LNCAP (cell line): ENCODE data around the gene KANK3.

ENCODE experiments used
- TF ChIP-seq, protein P1 (sequence below): fragments of 450-650 bp; IDR thresholded peaks from 2 replicates; pipeline ENCODE4 v1.5.1; 2017; ENCODE audit warnings: mild to moderate bottlenecking

KANK3 gene

DNA sequence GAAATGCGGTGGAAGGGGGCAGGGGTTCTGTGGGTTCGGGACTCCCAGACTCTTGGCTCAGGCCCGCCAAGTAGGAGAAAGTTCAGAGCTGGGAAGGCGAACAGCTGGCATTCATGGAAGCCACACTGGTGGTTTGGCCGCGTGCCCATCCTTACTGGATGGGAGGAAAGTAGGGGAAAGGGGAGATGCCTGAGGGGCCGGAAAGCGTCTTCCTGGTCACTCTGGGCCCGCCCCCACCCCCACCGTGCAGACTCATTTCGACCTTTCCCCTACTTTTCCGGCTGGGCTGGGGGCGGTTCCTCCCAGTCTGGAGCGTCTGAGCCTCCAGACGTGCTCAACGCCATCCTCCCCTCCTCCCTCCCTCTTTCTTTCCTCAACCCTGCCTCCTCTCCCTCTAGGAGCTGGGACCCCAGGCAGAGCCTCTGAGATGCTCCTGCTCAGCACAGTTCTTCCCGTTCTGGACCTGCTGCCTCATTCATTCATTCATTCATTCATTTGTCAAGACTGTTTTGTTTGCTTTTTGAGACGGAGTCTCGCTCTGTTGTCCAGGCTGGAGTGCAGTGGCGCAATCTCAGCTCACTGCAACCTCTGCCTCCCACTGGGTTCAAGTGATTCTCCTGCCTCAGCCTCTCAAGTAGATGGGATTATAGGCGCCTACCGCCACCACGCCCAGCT lies 24.4 kb upstream of the KANK3 start:
- TF ChIP-seq, protein P1, sequence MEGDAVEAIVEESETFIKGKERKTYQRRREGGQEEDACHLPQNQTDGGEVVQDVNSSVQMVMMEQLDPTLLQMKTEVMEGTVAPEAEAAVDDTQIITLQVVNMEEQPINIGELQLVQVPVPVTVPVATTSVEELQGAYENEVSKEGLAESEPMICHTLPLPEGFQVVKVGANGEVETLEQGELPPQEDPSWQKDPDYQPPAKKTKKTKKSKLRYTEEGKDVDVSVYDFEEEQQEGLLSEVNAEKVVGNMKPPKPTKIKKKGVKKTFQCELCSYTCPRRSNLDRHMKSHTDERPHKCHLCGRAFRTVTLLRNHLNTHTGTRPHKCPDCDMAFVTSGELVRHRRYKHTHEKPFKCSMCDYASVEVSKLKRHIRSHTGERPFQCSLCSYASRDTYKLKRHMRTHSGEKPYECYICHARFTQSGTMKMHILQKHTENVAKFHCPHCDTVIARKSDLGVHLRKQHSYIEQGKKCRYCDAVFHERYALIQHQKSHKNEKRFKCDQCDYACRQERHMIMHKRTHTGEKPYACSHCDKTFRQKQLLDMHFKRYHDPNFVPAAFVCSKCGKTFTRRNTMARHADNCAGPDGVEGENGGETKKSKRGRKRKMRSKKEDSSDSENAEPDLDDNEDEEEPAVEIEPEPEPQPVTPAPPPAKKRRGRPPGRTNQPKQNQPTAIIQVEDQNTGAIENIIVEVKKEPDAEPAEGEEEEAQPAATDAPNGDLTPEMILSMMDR, result no peak

DNA sequence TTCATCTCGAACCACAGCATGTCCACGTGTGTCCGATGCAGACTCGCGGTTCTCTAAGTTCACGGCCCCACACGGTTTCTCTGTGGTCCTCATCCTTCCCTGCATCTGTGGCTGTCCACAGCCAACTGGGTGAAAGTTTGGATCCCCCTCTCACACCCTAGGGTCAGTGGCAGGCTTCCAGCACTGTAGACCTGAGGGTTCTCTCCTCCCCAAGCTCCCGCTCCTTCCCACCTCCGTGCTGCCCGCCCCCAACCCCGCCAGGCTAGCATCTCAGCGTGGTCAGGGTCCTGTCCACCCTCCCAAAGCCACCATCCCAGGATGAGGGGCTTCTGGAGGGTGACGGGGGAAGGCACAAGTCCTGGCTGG lies 23.9 kb upstream of the KANK3 start:
- TF ChIP-seq, protein P1, result no peak

DNA sequence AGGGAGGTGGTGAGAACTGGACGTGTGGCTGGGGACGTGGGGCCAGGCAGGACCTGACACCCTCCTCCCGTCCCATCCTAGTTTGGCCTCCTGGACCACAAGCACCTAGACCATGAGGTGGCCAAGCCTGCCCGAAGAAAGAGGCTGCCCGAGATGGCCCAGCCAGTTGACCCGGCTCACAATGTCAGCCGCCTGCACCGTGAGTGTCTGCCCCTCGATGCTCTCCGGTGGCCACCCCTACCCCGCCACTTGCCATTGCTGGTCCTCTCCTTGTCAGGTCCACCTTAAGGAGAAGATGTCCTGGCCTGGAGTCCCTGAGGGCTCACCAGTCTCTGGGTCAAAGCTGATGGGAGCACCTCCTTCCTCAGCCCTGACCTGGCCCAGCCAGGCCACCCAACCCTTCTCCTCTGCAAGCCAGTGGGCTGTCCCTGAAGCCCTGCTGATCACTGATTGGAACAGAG lies 23.1 kb upstream of the KANK3 start:
- TF ChIP-seq, protein P1, result no peak

DNA sequence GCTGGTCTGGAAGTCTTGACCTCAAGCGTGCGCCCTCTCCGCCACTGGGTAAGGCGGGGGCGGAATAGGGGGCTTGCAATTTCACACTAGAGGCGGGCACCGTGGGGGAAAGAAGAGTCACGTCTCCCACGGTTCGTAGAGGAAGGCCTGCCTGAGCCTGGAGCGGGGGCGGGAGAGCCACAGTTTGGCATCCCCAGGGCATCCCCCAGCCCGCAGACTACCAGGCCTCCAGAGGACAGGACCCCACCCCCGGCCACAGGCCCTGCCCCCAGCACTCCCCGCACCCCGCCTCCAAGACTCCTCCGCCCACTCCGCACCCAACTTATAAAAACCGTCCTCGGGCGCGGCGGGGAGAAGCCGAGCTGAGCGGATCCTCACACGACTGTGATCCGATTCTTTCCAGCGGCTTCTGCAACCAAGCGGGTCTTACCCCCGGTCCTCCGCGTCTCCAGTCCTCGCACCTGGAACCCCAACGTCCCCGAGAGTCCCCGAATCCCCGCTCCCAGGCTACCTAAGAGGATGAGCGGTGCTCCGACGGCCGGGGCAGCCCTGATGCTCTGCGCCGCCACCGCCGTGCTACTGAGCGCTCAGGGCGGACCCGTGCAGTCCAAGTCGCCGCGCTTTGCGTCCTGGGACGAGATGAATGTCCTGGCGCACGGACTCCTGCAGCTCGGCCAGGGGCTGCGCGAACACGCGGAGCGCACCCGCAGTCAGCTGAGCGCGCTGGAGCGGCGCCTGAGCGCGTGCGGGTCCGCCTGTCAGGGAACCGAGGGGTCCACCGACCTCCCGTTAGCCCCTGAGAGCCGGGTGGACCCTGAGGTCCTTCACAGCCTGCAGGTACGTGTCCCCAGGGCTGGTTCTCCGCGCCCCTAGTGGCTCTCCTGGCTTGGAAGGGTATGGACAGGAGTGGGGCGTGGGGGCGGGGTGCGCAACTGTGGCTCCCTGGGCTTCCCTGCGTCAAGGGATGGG lies 21.0 kb upstream of the KANK3 start, which contains the start of gene ANGPTL4:
TSS of gene ANGPTL4 (plus strand) at position 353 of the 969 bp plus-strand sequence. CDS start at position 520, 167 bp downstream.
- TF ChIP-seq, protein P1, result no peak

DNA sequence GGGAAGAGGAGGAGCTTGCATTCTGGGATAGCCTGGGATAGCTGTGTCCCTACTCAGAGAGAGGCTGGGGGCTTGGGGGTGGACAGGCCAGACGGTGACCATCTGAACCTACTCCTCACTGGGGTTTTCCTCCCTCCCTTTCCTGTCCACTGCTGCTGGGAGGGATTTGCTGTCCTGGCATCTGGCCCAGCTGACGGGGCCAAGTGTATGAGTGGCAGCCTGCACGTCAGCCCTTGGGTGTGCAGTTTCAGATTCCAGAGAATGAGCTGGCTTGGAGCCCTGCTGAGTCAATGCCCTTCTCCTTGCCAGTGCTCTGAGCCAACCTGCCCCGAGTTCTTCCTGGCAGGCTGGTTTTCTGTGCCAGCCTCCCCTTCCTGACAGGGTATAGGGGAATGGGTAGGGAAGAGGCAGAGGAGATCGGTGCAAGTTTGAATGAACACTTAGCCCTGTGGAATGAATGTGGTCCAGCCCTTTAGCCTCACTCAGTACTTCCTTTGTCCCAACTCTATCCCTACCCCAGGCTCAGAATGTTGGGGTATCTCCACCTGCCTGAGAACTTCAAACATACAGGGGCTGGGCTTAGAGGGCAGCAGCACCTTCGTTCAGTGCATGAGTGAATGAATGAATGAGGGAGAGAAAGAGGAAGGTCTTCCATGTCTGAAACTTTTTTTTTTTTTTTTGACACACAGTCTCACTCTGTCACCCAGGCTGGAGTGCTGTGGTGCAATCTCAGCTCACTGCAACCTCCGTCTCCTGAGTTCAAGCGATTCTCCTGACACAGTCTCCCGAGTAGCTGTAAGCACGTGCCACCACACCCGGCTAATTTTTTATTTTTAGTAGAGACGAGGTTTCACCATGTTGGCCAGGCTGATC lies 19.1 kb upstream of the KANK3 start:
- TF ChIP-seq, protein P1, result no peak

DNA sequence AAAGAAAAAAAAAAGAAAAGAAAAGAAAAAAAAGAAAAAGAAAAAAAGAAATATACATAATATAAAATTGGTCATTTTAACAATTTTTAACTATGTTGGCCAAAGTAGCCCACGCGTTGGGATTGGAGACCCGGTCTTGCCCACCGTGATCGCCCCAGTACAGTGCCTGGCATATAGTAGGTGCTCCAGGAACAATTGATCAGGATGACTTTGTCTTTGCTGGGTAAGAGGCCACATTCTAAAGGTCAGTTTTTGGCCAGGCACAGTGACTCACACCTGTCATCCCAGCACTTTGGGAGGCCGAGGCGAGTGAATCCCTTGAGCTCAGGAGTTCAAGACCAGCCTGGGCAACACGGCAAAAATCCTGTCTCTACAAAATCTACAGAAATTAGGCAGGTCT lies 17.1 kb upstream of the KANK3 start:
- TF ChIP-seq, protein P1, result no peak

DNA sequence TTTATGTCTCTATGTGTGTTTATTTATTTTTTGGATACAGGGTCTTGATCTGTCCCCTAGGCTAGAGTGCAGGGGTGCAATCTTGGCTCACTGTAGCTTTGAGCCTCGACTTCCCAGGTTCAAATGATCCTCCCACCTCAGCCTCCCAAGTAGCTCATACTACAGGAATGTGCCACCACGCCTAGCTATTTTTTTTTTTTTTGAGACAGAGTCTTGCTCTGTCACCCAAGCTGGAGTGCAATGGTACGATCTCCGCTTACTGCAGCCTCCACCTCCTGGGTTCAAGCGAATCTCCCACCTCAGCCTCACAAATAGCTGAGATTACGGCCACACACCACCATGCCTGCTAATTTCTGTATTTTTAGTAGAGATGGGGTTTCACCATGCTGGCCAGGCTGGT lies 15.9 kb upstream of the KANK3 start:
- TF ChIP-seq, protein P1, result no peak
